Mammary epithelial cell (primary cell): ENCODE results near the gene AKR1C4.

Experiments
- CTCF ChIP-seq, 2 donors: IDR thresholded peaks in 1 of 2; conservative IDR thresholded peaks in 1 of 2; 2 replicates each; pipeline ENCODE4 v1.5.1; 2011 to 2012; ENCODE audit warnings: inconsistent platforms in 2 of 2, low read length in 2 of 2, mild to moderate bottlenecking in 2 of 2, control low read depth in 1 of 2, low read depth in 1 of 2; ENCODE audit not compliant: insufficient read depth in 1 of 2; ENCODE audit errors: extremely low read depth in 1 of 2
- EZH2 ChIP-seq: IDR thresholded peaks from 2 replicates; pipeline ENCODE4 v1.6.1; 2012; ENCODE audit warnings: low read length, inconsistent platforms, borderline replicate concordance

- TF ChIP-seq CTCF (conservative IDR thresholded peaks at IDR 0.05 in 1 of 2, IDR thresholded peaks at IDR 0.05 in 1 of 2; ENCODE audit: extremely low read depth in 1 of 2, insufficient read depth in 1 of 2, low read depth in 1 of 2, low read length in 2 of 2) (no peak), EZH2 (no peak)
Observed at GRCh38 chr10:5165738-5166137, 30.9 kb upstream of the AKR1C4 start.
